ENCODE results near the gene GRID1.
A peak's percentile ranks its signal among the peaks of the same experiment; 100 is the strongest.

GRID1 gene

DNA sequence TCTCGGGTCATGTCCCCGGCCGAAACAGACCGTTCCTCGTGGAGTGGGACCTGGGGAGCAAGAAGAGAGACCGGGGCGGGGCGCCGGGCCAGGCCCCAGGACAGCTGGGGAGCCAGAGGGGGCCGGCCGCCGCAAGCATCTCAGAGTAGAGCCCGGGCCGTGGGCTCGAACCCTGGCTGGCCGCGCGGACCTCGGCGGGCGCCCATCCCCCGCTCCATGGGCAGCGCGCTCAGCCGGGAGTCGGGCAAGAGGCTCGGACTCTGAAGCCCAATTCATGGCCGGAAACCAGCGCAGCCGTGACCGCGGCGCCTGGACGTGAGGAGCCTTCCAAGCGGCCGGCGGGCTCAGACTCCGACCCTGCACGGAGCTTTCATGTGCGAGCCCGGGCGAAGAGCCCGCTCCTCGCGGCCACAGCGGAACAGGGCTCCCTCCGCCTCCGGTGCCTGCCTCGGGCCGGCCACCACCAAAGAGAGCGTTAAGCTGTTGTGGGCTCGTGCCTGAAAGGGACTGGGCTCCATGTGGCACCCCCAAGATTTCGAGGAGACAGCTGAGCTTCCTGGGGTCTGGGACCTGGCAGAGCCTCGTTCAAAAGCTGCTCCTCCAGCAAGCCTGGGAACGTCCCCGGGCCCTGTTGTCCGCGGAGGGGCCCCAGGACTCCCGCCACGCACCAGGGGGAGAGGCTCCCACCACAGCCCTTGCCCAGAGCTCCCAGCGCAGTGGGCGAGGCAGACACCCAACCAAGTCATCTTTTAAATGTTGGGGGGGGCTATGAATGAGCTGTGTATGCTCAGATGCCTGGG is 757 bp upstream of the GRID1 start:
- no peaks in the 10 kb centered on the region for H3K9me3 Mint-ChIP-seq (ENCODE audit: low read depth)
- H3K4me3 Mint-ChIP-seq: peak overlapping the region; percentile 54
- H3K36me3 Mint-ChIP-seq: no peaks in the 10 kb centered on the region
- H3K27ac Mint-ChIP-seq: no peak overlapping the region
- H3K27me3 Mint-ChIP-seq: peaks cover 38% of the 10 kb centered on the region
- H3K4me1 Mint-ChIP-seq (ENCODE audit: low read depth): peaks cover 16% of the 10 kb centered on the region

DNA sequence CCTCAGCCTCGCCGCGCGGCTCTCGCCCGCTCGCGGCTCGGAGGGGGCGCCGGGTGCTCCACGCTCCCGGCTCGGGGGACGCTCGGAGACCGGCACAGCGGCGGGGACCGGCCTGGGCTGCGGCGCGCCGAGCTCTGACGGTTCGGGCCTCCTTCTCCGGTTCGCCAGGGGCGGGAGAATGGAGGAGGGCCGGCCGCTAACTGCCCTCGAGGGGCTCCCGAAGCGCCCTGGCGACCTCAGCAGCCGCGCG is 232 bp upstream of the GRID1 start:
- Mint-ChIP-seq H3K4me1 (ENCODE audit: low read depth) (peaks cover 16% of the 10 kb centered on the region), H3K27me3 (peaks cover 38% of the 10 kb centered on the region), H3K36me3 (no peaks in the 10 kb centered on the region), H3K27ac (no peak overlapping the region), H3K9me3 (ENCODE audit: low read depth) (no peaks in the 10 kb centered on the region), H3K4me3 (no peak overlapping the region)

DNA sequence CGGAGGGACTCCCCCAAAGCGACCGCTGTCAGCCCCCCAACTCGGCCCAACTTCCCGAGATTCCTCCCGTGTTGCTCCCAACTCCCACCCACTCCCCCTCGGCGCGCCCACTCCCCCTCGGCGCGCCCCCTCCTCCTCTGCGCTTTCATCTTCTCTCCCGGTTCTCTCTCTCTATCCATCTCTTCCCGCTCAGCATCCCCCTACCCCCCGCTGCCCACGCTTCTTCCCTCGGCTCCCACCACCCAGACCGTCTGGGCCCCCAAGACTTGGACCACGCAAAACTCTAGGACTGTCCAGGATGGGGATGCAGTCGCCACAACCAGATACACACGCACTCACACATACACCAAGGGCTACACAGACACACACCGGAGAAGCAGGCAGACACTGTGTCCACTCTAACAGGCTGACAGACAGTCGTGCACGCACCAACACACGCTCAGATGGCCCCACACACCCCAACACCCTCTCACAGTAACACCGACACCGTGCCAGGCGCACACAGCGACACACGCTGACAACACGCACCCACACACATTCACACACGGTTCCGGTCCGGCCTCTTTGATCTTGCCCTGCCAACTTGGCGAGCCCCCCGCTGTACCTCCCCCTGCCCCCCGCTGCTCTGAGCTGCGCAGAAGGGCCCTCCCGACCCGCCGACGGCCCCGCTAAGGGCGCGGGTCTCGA is 1.1 kb downstream of the GRID1 start:
- H3K4me1 Mint-ChIP-seq (ENCODE audit: low read depth): peaks cover 16% of the 10 kb centered on the region
- H3K9me3 Mint-ChIP-seq (ENCODE audit: low read depth): no peaks in the 10 kb centered on the region
- no peak overlapping the region for H3K27ac Mint-ChIP-seq
- peak overlapping the region; percentile 73 for H3K4me3 Mint-ChIP-seq
- H3K27me3 Mint-ChIP-seq: peaks cover 38% of the 10 kb centered on the region
- H3K36me3 Mint-ChIP-seq: no peaks in the 10 kb centered on the region

DNA sequence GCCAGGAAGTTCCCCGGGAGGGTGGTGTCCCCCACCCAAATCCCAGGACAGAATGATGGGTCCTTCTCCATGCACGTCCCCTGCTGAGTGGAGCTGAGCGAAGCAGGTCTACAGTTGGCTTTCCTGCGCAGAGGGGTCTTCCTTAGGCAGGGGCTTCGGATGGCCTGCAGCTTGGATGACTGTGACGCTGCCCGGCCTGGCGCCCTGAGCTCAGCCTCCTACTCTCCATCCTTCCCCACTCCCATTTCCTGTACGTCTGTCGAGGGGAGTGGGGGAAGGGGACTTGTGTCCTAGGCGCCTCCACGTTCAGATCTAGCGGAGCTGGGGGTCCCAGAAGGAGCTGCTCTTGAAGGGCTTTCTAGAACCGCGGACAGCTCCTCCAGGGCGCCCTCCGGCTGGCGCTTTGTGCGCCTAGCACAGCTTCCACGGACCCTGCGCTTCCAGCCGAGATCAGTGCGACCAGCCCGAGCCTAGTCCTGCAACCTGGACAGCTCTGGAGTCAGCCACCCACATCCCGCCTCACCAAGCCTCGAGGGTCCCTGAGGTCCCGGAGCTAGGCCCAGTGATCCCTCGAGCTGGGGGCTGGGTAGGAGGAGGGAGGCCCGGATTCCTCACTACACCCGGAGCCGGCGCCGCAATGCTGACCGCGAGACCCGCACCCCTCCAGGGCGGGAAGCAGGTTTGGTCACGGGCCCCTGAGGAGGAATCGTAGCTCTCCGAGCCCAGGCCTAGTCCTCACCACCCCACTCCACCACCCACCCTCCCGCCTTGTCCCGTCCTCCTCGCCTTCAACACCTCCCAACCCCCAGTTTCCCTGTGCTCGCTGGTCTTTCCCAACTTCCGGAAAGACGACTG is 1.9 kb downstream of the GRID1 start:
- no peak overlapping the region for H3K27ac Mint-ChIP-seq
- peak overlapping the region; percentile 73 for H3K4me3 Mint-ChIP-seq
- no peaks in the 10 kb centered on the region for H3K36me3 Mint-ChIP-seq
- peaks cover 30% of the 10 kb centered on the region for H3K27me3 Mint-ChIP-seq
- no peaks in the 10 kb centered on the region for H3K9me3 Mint-ChIP-seq (ENCODE audit: low read depth)
- peaks cover 16% of the 10 kb centered on the region for H3K4me1 Mint-ChIP-seq (ENCODE audit: low read depth)

DNA sequence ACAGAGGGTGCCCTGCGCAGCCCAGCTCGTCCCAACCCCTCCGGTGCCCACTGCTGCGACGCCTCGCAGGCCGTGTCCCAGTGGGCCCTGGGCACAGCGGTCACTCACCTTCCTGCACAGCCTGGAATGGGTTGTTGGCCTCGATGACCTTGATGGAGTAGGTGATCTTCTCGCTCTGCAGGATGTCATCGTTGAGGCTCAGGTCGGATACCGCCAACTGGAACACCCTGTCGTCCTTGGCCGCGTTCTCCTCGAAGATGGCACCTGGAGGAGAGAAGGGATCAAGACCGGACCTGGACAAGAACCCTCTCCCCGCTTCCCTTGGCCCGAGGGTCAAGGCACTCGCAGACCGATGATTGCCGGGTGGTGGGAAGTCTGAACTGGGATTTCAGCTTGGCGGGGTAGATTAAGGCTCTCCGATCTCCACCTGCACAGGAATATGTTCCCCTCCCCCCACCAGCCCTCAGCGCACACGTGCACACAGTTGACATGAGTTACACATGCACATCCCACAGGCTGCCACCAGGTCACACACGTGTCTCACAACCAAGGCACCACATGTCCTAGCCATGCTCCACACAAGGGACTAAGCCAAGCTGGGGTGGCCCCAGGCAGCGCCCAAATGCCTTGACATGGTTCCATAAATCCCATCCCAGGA is 2.6 kb downstream of the GRID1 start:
- Mint-ChIP-seq H3K4me3 (peak overlapping the region; percentile 61), H3K4me1 (ENCODE audit: low read depth) (peaks cover 16% of the 10 kb centered on the region), H3K27me3 (peaks cover 27% of the 10 kb centered on the region), H3K9me3 (ENCODE audit: low read depth) (no peaks in the 10 kb centered on the region), H3K36me3 (no peaks in the 10 kb centered on the region), H3K27ac (peak overlapping the region; percentile 4)

DNA sequence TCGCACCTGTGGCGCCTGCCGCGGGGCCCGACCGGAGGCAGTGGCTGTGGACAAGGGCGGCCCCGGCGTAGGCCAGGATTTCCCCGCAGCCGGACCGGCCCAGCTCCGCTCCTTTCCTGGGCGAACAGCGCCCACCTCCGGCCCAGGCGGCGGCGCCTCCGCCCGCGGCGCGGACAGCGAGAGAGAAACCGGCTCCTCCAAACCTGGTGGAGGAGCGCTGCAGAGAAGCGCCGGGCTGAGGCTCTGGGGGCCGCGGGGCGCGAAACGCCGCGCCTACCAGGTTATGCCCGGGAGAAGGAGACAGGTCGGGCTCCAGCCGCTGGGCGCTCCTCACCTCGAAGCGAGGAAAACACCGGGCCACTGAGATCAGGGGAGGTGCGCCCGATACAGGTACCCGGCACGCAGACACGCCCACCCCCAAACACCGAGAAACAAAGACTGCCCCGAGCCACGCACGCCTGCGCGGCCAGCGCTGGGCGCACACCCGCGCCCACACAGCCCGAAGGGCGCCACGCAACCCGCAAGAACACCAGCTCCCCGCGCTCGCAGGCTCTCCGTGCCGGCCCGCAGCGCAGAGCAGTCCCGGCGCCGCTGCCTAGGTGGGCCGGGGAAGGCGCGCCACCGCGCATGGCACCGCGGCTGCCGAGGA is 3.3 kb downstream of the GRID1 start:
- Mint-ChIP-seq H3K27ac (no peak overlapping the region), H3K27me3 (peaks cover 24% of the 10 kb centered on the region), H3K4me1 (ENCODE audit: low read depth) (peaks cover 16% of the 10 kb centered on the region), H3K36me3 (no peaks in the 10 kb centered on the region), H3K4me3 (peak overlapping the region; percentile 13), H3K9me3 (ENCODE audit: low read depth) (no peaks in the 10 kb centered on the region)

DNA sequence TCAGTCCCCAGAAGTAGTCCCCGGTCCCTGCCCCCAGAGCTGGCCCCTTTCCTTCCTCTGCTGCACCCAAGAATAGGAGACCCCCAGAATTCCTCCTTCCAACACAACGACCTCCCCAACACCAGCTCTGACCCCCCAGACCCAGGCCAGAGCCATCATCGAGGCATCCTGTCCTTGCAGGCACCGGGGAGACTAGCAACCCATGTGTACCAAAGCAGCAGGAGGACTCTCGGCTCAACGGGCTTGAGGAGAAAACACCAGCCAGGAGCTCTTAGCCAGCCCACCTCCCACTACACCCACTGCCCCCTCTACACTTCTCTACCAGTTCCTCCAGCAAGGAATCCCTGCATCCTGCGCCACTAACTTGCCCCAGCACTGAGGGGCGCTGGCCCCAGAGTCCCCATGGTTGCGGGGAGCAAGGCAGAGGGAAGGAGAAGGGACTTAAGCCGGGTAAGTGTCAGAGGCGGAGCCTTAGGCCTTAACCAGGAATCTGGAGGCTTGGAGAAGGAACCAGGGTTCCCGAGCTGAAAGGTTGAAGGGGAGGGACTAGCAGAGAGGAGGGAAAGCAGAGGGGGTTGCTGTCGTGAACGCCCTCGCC is 3.9 kb downstream of the GRID1 start:
- H3K36me3 Mint-ChIP-seq: no peaks in the 10 kb centered on the region
- no peak overlapping the region for H3K27ac Mint-ChIP-seq
- H3K4me1 Mint-ChIP-seq (ENCODE audit: low read depth): peaks cover 12% of the 10 kb centered on the region

DNA sequence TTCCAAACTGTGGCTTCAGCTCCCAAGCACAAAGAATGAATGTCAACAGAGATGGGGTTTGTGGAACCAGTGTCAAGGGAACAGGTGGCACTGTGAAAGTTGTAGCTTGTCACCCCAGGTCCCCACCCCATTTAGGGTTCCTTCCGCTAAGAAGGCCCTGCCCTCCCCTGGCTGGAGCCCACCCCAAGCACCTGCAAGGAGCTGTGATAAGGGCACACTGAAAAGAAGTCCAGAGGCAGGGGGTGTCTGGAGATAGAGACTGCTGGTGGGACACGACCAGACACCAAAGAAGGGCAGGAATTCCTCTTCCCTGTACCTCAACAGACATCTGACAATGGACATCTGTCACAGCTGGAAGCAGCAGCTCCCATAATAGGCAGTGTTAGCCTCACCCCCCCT is 4.5 kb downstream of the GRID1 start:
- Mint-ChIP-seq H3K27me3 (peaks cover 19% of the 10 kb centered on the region), H3K27ac (no peak overlapping the region)

More for the DNA sequence above, 3.9 kb downstream of the GRID1 start:
- Mint-ChIP-seq H3K27me3 (peaks cover 19% of the 10 kb centered on the region), H3K4me3 (peak overlapping the region; percentile 54), H3K9me3 (ENCODE audit: low read depth) (no peaks in the 10 kb centered on the region)

DNA sequence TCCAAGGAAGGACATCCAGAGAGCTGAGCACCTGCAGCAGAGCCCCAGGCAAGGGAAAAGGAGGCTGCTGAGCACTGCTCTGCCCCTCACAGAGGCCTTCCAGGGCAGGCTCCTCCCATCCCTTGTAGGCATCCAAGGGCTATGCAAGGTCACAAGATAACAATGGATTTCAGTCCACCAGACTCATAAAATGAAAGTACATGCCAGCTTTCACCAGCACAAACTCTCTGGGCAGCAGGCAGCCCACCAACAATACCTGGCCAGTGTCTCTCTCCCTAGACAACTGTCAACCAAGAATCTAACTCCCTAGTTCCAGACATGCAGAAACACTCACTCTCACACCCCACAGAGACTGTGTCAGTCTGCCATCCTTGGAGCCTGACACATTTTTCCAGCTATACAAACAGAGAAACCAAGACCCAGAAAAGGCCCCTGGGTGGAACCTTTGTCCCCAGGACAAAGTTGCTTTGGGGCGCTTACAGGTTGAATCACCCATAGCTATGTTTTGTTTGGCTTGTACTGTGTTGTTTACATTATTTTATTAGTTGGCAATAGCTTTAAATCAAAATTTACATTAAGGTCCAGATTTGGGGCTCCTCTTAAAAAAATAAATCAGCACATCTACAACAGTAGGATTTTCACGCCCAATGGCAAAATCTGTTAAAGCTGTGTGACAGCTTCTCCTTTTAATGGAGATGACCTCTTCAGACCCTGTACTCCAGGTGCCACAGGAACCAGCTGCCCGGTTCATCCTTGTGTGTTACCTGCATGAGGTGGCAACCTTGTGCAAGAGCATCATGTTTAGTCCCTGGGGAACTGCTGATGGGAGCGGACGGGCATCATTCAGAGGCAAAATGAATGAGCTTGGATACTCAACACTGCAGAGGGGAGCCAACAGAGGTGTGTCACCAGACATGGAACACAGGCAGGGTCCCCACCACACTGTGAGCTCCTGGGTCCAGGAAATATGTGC is 5.2 kb downstream of the GRID1 start:
- Mint-ChIP-seq H3K4me3 (no peak overlapping the region), H3K4me1 (ENCODE audit: low read depth) (peaks cover 12% of the 10 kb centered on the region), H3K27me3 (peaks cover 19% of the 10 kb centered on the region)

More for the DNA sequence above, 4.5 kb downstream of the GRID1 start:
- H3K9me3 Mint-ChIP-seq (ENCODE audit: low read depth): no peaks in the 10 kb centered on the region
- H3K36me3 Mint-ChIP-seq: no peaks in the 10 kb centered on the region
- H3K4me1 Mint-ChIP-seq (ENCODE audit: low read depth): peaks cover 12% of the 10 kb centered on the region
- no peak overlapping the region for H3K4me3 Mint-ChIP-seq

DNA sequence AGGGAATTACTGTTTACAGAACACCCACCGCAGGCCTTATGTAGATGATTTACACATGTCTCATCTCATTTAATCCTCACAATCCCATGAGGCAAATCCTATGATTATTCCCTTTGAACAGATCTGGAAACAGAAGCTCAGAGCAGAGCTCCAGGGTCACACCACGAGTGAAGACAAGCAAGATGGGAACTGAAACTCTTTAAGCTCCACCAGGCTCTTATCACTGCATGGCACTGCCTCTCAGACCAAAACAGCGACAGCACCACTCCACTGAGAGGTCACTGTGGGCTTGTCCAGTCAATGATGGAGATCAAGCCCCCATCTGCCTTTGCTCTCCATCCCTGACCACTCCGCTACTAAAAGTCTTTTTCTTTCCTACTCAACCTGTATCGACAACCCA is 5.9 kb downstream of the GRID1 start:
- Mint-ChIP-seq H3K27me3 (peaks cover 22% of the 10 kb centered on the region), H3K9me3 (ENCODE audit: low read depth) (no peaks in the 10 kb centered on the region), H3K27ac (no peak overlapping the region), H3K4me3 (no peak overlapping the region), H3K4me1 (ENCODE audit: low read depth) (peaks cover 11% of the 10 kb centered on the region), H3K36me3 (no peaks in the 10 kb centered on the region)

More for the DNA sequence above, 5.2 kb downstream of the GRID1 start:
- H3K27ac Mint-ChIP-seq: no peak overlapping the region
- H3K36me3 Mint-ChIP-seq: no peaks in the 10 kb centered on the region
- no peaks in the 10 kb centered on the region for H3K9me3 Mint-ChIP-seq (ENCODE audit: low read depth)

DNA sequence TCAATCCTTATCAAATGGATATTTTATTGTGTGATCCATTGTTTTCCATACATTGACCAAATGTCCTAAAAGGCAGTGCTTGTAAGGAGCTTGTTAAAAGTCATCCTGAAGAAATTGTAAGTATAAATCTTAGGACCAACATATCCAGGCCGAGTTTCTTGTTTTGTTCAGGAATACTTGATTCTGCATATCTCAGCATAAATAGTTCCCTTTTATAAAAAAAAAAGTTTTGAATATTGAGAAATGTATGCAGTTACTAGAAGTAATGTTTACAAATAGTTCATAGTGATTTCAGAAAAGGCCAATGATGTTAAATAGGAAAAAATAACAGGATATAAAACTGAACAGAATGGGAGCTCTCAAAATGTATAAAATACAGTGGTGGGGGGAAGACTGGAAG is 6.6 kb downstream of the GRID1 start:
- Mint-ChIP-seq H3K27ac (no peak overlapping the region), H3K36me3 (no peaks in the 10 kb centered on the region), H3K4me1 (ENCODE audit: low read depth) (peaks cover 5% of the 10 kb centered on the region), H3K4me3 (no peak overlapping the region), H3K27me3 (peaks cover 19% of the 10 kb centered on the region), H3K9me3 (ENCODE audit: low read depth) (no peaks in the 10 kb centered on the region)

DNA sequence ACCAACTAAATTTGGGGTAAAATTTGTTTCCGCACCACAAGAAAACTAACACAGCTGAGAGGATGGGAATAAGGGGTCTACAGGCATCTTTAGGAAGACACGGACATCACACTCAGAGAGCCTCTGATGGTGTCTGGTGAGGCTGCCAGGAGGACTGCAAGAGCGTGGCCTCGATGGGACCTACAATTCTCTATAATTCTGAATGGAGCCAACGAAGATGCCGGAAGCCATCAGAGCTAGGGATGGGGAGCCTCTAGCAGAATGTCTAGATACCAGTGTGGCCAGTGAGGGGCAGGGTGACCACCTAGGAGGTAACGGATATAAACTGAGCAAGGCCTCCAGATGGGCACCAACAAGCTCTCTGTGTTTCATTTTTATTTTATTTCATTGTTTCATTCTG is 7.5 kb downstream of the GRID1 start:
- H3K27ac Mint-ChIP-seq: no peak overlapping the region
- H3K36me3 Mint-ChIP-seq: no peaks in the 10 kb centered on the region
- H3K4me3 Mint-ChIP-seq: no peak overlapping the region
- H3K4me1 Mint-ChIP-seq (ENCODE audit: low read depth): peaks cover 4% of the 10 kb centered on the region
- H3K27me3 Mint-ChIP-seq: peaks cover 12% of the 10 kb centered on the region
- H3K9me3 Mint-ChIP-seq (ENCODE audit: low read depth): no peaks in the 10 kb centered on the region

DNA sequence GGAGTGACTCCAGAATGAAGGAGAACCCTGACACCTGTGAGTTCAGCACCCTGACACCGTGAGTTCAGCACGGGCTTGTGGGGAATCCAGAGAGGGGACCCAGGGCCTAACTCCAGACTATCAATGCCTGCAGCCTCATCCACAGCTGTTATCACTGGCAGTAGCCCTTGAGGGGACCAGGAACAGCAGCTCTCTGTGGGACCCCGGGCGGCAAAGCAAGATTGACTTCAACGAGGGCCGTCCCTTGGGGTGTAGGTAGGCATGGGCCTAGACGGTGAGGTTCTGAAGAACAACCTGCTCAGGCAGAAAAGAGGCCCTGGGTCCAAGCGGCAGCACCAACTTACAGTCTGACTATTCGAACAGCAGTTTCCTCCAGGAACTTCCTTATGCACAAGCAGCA is 8.9 kb downstream of the GRID1 start:
- no peaks in the 10 kb centered on the region for H3K36me3 Mint-ChIP-seq
- H3K4me3 Mint-ChIP-seq: no peak overlapping the region
- H3K27me3 Mint-ChIP-seq: peaks cover 6% of the 10 kb centered on the region
- no peaks in the 10 kb centered on the region for H3K4me1 Mint-ChIP-seq (ENCODE audit: low read depth)
- no peaks in the 10 kb centered on the region for H3K9me3 Mint-ChIP-seq (ENCODE audit: low read depth)
- H3K27ac Mint-ChIP-seq: no peak overlapping the region

Data from activated naive CD8-positive, alpha-beta T cell (primary cell).